GM19468 (cell line): ENCODE data around the gene CCN6.

Source experiments
- ATAC-seq: cut with Tn5 transposase; IDR thresholded peaks from one replicate; pipeline ENCODE4 v1.9.1; 2021; ENCODE audit warnings: mild to moderate bottlenecking, moderate library complexity, moderate number of reproducible peaks; ENCODE audit not compliant: unreplicated experiment; ENCODE audit errors: extremely low read depth

Gene CCN6

DNA sequence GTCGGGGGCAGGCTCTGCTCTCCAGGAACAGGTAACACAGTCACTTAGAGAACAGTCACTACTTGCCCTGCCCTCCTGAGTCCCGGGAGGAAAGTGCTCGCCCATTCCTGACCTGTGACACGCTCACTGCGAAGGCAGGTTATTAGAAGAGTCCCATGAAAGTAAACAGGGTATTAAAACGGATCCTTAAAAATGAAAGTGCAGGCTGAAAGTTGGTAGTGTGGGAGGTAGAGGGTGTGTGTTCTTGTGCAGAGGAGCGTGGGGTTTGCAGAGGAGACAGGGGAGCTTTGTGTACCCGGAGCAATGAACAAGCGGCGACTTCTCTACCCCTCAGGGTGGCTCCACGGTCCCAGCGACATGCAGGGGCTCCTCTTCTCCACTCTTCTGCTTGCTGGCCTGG lies at the start of gene CCN6:
Gene CCN6 (plus strand): TSS at position 104 of the 400 bp plus-strand sequence. CDS start 254 bp downstream, at position 358.
- ATAC-seq: no peak

DNA sequence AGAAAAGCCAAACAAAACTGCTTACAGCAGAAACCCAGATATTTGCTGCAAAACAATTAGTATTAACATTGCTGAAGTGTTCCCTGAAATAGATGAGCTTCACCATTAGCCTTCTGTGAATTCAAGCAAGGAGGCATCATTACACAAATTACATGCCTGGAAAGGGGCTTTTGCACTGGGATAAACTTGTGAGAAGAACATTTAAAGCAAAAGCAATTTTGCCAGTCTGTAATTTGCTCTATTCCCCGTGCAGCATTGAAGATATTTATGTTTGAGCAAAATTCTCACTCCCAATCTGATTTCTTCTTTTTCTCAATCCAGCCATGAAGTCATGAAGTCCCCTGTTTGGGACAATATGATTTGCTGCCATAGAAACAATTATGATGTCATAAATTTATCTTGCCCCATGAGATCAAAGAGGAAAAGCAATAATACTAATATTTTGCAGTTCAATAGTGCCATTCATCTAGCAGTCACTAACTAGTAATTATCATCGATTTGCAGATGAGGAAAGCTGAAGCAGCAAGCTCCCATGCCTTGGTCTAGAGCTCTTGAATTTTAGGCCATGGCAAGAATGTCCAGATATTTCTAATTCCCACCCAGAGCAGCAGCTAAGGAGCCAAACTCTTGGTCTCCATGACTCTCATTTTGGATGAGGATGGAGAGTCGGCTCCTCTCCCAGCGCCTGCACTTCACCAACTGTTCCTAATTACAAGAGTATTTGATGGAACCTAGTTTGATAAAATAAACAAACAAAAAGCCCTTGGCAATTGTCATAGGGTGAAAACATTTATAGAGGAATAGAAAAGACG lies 49.5 kb upstream of the CCN6 start:
- no peak for ATAC-seq

DNA sequence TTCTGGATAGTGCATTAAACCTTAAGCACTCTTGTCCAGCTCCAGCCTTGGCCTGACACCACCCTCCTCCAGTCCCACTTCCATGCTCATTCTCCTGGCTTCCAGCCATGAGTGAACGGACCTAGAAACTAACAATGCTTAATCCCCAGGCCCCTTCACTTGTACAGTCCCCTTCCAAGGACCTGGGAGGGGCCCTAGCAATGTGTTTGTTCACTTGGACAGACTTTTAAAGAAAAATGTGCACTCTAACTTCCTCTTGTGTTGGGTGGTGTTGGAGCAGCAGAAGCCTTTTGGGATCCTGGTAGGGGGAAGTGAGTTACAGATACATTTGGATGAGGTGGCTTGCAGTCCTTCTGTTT lies 48.9 kb upstream of the CCN6 start:
- no peak for ATAC-seq

DNA sequence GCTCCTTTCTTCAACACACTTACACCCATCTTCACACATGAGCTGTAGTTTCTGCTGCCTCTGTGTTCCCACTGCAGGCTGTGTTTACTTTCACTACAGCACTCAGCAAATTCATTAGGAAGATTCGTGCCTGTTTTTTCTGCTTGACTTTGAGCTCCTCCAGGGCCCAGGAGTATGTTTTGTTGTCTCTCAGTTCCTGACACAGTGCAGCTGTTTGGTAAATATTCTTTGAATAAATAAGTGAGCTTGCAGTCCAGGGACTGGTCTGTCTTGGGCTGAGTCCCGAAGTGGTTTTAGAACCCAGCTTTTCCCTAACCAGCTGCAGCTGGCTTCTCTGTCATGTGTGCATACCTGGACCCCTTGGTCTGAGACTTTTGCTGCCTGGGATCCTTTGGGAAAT lies 46.6 kb upstream of the CCN6 start:
- ATAC-seq: no peak

DNA sequence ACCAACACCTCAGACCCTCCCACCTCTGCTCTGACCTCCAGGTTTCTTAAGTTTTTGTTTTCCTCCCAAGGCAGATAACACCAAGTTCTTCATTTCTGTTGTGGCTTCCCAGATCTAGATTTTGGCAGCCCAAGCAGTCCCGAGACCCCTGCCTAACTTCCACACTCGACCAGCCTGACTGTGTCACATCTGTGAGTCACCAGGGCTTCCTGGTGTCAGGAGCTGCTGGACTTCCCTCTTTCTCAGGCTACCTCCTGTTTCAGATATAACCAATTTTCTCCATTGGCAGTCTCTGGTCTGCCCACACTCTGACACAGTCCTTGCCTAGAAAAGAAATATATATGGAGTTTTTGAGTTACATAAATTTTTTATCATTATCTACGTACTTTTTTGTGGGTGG lies 46.1 kb upstream of the CCN6 start:
- ATAC-seq: no peak

DNA sequence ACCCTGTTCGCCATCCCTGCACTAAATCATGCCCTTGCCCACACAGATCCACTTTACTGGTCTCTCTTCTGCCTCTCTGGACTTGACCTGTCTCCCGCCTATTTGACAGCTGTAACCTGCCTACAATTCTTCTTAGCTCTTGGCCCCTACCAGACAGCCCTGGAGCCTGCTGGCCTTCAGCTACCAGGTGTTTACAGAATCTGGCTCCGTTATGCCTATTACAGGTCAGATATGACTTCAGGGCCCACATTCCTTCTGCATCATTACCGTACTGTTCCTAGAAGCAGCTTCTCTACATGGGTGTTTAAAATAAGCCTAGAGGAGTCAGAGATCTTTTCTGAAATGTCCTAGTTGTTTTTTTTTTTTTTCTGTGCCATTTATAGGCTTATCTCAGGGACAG lies 45.4 kb upstream of the CCN6 start:
- ATAC-seq: no peak

DNA sequence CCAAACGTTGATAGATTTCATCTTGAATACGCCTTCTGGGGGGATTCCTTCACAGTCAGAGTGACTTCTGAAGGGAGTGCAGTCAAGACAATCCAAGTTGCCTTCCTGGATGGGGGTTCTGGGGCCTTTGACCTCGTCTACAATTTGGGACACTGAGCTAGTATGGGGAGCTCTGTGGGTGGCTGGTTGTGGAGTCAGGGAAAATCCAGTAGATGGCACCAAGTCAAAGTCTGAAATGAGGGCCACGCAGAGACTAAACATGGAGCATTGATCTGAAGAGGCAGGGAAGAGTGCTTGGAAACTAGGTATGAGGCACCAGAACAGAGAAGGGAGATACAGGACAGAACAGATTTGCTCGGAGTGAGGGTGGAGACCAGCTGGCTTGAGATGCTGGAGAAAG lies 43.6 kb upstream of the CCN6 start:
- no peak for ATAC-seq

DNA sequence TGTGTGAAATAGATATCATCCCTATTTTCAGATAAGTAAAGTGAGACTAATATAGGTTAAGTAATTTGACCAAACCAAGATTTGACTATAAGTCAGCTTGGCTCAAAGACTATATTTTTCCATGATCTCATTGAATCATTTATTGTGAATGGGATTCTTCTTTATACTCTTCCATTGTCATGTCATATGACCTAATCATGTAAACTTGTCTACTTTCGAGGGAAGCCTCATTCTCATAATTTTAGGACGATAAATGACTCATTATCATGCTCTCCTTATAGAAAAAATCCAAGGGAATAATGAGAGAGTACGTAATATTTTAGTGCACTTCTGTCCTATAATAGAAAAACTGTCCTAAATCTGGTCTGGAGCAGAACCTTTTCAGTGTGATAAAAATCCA lies 40.9 kb upstream of the CCN6 start:
- ATAC-seq: no peak

DNA sequence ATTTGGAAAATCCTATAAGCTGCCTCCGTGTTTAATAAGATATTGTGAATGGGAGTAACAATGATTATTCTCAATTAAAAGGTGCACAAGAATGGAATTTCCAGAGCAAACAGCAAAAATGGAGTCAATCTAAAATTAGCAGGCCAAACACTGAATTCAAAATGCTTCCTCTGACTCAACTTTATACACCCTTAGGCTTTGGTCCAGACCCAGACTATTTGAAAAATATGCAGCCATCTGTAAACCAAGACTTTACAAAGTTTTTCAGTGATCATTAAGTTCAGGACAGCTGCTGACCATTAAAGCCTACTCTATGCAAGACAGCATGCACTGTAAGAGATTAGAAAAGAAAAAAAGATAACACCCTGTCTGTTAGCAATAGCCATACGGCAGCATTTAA lies 39.4 kb upstream of the CCN6 start:
- ATAC-seq: no peak

DNA sequence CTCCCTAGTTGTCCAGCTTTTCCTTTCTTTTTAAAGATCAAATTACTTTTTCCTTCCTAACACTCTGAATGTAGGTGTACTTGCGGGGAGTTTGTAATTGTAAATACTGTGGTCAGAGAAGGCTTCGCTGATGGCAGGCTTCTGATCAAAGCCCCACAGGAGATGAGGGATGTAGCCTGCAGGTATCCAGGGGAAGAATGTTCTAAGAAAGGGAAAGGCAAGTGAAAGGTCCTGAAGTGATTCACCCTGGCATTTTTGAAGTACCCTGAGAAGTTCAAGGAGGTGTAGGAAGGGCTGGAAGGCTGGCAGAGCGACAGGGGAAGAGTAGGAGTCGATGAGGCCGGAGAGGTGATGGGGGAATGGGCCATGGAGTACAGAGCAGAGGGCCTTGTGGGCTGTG lies 38.2 kb upstream of the CCN6 start:
- no peak for ATAC-seq

DNA sequence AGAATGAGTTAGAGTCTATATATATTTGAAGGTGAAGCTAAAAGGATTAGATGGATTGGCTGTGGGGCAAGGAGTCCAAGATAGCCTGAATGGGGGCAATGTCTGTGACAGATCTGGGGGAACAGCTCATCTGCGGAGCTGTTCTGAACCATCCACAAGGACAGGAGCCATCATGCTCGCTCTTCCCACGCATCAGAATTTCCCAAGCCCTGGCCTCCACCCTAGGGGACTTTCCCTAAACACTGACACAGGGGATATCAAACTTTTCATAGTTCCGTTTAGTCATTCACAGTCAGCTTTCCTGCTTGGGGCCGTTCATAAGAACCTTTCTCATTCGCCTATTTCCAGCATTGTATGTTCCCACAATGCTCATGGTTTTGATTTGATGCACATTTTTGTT lies 37.6 kb upstream of the CCN6 start:
- ATAC-seq: no peak

DNA sequence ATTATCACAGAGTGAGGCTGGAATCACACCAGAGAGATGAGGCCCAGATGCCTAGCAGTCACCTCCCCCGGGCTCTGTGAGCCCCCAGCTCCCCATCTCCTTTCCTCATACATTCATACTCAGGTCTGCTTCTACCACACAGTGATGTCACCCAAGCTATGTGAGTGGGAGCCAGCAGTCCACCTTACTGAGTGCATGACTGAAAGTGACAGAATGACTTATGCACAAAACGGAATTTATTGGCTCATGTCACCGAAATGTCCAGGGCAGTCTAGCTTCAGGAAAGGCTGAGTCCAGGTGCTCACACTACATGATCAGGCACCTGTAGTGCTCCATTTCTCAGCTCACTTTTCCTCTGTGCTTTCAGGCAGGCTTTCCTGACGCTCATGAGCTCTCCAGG lies 36.7 kb upstream of the CCN6 start:
- ATAC-seq: no peak

DNA sequence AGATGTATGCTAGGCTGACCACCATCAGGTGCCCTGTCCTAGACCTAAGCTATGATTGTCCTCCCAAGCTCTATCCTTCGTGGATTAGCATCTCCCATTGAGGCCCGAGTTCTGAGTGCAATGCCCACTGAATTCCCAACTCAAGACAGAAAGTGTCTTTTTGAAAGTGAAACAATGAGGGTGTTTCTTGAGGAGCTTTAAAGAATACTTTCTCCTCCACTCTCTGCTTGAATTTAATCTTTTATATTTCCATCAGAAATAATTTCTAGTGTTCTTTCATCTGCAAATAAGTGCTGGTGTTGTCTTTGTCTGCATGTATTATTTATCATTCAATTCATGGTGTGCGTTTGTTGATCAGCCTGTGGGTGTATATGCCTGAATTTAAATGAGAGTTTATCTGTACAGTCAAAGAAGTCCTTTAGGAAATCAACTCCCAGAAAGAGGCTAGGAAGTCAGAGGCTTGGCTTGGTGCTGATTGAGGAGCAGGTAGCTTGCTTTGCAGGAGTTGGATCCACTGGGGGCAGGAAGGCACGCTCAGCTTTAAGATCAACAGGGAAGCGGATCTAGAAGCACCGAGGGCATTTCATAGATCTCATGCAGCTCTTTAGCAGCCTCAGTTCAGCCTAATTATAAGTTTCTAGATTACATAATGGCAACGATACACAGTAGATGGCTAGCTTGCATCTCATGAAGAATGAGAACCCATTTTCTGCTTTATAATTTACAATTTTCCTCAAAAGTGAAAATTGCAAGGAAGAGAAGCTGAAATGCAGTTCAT lies 36.0 kb upstream of the CCN6 start:
- no peak for ATAC-seq

DNA sequence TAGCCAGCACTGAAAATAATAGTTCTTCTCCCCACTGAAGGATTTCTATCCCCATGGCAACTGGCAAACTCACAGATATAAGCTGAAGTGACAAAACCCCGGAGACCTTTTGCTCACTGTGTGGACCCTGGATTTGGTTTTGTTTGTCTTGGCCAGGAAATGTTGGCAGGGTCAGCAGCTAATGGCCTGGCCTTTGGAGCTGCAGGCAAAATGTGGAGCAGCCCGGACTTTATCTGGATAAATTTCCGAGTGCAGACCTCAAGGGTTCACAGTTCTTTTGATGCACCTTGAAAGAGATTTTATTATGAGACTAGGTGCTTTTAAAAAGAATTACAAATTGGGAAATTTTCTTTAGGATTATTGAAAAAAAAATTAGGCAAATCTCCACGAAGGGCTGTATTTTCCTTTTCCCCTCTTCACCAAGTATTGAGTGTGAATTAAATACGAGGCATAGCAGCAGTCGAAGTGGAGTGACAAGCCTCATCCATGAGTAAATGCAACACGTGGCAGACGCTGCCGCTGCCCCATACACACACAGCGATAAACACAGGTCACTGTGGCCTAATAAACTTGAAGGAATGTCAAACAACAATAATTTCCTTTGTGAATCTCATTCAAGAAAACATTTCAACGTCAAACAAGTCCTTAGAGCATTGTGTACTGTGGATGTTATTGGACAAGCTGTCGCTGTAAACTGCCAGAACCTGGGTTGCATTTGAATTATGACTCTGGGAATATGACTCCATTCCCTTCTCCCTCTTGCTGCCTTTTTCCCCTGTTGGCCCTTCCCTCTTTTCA lies 35.1 kb upstream of the CCN6 start:
- ATAC-seq: no peak

DNA sequence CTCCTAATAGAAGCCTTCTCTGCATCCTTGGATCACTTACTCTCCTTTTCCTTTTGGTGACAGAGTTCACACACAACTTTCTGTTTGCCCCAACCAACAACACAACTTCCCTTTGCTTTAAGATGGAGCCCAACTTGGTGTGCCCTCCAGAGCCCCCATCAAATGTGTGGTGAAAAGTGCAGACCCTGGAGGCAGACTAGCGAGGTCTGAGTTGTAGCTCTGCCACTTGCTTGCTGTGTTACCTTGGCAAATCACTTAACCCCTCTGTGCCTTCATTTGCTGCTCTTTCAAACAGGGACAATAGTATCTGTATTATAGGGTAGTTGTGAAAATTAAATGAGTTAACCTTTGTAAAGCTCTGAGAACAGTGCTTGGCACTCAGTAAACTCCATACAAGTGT lies 34.3 kb upstream of the CCN6 start:
- ATAC-seq: no peak

DNA sequence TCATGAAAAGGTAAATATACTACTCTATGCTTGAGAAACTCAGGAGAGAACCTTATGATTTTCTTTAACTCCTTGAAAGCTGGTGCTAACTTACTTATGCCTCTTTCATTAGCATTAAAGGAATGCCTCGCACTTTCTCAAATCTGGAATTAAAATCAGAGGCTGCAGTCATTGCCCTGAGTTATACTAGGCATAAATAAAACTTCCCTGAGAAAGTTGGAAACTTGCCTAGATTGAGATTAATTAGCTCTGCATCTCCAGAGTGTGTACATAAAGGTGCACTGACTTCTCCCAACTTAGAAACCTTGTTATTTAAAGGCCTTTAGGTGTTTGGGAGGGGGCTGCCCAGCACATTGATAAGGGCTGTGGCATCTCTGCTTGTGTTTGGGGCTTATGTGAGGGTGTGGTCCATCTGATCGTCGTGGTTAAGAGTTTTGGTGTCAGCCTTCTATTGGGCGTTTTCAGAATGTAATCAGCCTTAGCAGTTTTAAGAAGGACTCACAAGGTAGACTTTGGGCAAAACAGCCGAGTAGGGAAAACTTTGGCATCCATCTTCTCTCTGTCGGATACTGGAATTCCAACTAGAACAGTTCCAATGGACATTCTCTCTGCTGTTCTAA lies 32.1 kb upstream of the CCN6 start:
- no peak for ATAC-seq

DNA sequence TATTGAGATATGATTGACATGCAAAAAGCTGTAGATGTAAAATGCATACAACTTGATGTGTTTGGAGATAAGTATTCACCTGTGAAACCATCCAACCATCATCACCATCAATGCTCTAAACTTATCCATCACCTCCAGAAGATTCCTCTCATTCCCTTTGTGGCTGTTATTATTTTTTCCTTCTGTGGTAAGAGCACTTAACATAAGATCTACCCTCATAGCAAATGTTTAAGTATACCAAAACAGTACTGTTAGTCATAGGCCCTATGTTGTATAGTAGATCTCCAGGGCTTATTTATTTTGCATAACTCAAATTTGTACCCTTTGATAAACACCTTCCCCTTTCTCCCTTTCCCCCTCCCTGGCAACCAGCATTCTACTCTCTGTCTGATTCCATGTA lies 31.2 kb upstream of the CCN6 start:
- ATAC-seq: no peak

DNA sequence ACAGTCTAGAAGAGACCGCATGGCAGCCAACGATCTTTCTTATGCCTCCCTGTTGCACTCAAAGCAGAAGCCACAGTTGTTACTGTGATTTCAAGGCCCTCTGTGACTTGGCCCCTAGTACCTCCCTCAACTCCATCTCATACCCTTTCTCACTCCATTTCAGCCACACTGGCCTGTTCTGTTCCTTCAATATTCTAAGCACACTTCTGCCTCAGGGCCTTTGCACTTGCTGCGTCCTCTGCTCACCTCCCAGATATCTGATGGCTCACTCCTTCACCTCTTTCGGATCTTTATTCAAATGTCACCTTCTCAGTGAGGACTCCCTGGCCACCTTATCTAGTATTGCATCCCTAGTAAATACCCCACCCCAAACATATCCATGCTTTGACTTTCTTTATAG lies 29.4 kb upstream of the CCN6 start:
- ATAC-seq: no peak

DNA sequence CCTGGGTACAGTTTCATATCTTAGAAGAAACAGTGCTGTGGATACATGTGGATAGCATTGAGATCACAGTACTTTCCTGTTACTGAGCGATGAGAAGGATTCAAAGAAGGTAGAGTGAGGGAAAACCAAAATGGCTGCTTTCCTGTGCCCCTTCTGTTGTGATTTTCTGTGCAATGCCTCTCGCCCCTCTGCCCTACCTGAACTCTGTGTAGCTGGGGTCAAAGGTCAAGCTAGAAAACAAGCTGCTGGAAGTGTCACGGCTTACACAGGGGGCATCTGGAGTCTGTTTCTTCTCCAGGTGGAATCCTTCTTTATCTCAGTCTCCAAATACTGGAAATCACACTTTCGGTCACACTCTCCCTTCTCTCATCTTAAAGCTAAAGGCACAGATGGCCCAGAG lies 27.0 kb upstream of the CCN6 start:
- ATAC-seq: no peak

DNA sequence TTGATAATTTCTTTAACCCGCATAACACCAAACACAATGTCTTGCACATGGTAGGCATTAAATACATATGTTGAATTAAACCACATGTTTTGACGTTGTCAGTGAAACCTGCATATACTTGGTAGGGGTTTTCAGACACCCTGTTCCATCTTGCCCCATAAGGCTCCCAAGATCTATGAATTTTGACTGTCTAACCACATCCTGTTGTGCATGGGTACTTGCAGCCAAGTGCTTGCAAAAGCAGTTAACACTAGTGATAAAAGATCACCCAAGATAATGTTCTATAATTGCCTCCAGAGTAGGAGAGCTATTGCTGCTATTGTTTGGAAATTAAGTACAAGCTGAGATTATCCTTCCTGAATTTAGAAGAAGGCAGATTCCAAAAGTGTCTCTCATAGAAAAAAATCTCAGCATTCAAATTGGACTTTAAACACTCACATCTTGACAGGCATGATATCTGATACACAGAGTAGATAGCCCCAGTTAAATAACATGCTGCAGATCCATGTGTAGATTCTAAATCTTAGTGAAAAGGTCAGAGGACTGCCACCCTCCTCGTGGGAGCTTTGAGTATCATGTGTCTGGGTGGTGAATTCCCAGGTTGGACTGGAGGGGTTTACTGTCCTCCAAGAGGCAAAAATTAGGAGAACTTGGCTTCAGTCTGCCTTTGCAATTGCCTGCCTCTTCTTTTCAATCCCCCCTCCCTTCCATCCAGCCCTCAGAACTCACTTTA lies 25.8 kb upstream of the CCN6 start:
- ATAC-seq: no peak
